AML-193 (cell line): ENCODE data around the gene OAS1.

Source experiments
- DNase-seq, 2 experiments: peaks; one replicate each; lab custom pipeline; 2025; lab: John Stamatoyannopoulos, UW

The OAS1 gene

GRCh38 chr12:112965643-112966042, 58.9 kb downstream of the OAS1 start:
- DNase-seq = no peak

DNA sequence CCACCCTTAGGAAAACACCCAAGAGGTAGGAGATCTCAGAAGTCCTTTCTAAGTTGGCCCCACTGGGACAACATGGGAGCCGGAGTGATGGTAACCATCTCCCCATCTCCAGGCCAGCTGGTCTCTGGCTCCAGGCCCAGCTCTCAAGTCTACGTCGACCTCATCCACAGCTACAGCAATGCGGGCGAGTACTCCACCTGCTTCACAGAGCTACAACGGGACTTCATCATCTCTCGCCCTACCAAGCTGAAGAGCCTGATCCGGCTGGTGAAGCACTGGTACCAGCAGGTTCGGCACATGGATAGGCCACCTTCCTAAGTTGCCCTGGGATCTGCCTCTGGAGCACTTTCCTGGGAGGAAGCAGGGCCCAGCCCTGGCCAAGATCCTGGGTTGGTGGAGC, 60.5 kb downstream of the OAS1 start:
- DNase-seq = no peak

DNA sequence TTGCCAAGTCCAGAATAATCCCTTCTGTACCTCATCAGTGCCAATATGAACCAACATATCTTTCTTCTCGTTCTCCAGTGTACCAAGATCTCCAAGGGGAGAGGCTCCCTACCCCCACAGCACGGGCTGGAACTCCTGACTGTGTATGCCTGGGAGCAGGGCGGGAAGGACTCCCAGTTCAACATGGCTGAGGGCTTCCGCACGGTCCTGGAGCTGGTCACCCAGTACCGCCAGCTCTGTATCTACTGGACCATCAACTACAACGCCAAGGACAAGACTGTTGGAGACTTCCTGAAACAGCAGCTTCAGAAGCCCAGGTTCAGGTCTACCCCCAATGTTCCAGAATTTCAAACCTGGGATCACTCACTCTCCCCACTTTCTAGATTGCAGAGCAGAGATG, 61.1 kb downstream of the OAS1 start:
- DNase-seq = no peak
